GM21723 (cell line): Measurements from ENCODE around the gene SMC1B.
"Not testable (repeated sequence)": the region's sequence is repeated elsewhere in the genome, so short reads cannot be mapped to it uniquely, and the experiment has no call there.

Source experiments
- ATAC-seq: cut with Tn5 transposase; IDR thresholded peaks from one replicate; pipeline ENCODE4 v1.9.1; 2021; ENCODE audit warnings: mild to moderate bottlenecking, moderate library complexity; ENCODE audit not compliant: unreplicated experiment

SMC1B gene

DNA sequence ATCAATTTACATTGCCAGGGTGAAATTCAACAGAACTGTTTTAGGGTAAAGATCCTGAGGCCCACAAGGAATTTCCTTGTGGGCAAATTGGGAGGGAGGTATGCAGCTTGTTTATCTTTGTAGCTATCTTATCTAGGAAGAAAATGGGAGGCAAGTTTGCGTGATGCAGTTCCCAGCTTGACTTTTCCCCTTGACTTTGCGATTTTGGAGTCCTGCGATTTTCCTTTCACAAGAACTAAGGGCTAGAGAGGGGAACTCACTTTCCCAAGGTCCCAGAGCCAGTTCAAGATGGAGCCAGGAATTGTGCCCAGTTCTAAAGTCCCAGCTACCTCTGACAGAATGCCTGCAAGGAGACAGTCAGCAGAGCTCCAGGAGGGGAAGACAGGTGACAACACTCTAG, 30.8 kb upstream of the SMC1B start:
- ATAC-seq, result no peak

DNA sequence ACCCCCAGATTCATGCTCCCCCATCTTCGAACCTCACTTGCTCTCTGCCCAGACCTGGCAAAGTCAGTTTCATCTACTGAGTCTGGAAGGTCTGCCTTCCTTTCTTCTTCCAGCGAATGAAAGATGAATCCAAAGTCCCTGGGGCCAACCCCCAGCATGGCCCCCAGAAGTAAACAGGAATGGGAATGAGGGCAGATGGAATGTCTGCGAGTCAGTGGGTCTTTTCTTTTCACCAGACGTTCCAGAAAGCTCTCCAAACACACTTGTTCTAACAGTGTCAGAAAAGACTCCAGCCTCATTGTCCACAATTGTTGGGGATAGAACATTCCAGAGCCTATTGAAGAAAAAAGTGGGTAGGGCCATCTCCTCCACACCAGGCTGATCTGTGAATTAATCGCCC, 28.7 kb upstream of the SMC1B start:
- no peak for ATAC-seq

DNA sequence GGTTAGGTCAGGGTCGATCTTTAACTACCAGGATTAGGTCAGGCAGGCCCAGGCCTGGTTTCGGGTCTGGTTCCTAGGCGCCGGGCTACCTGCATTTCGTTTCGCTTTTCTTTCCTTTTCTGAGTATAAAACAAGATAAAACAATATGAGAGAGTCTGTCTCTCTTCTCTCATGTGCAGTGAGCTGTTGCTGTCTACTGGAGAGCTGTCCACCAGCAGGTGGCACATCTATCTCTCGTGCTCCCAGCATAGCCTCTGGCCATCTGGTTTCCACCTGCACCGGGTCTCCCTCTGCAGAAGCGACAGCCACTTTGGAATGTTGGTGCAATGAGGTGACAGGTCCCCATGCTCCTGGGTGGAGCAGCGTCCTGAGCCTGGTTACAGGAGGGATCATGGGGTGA, 27.7 kb upstream of the SMC1B start:
- no peak for ATAC-seq

DNA sequence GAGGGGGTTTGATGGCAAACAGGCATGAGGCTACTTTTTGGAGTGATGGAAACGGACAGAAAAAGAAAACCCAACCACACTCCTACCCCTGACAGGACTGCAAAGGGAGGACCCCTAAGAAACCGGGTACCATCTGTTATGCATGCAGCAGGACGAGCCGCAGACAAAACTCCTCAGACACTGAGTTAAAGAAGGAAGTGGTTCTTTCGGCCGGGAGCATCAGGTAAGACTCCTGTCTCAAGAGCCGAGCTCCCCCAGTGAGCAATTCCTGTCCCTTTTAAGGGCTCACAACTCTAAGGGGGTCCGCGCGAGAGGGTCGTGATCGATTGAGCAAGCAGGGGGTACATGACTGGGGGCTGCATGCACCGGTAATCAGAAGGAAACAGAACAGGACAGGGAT, 27.3 kb upstream of the SMC1B start:
- ATAC-seq, result not testable (repeated sequence)

DNA sequence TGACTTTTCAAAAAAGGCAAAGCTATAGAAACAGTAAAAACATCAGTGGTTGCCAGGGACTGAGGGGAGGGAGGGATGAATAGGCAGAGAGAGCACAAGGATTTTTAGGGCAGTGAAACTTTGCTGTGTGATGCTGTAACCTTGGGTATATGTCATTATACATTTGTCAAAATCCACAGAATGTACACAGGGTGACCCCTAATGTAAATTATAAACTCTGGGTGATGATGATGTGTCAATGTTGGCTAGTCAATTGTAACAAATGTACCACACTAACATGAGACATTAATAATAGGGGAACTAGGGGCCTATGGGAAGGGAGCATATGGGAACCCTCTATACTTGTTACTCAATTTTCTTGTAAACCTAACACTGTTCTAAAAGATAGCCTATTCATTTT, 24.9 kb upstream of the SMC1B start:
- no peak for ATAC-seq

DNA sequence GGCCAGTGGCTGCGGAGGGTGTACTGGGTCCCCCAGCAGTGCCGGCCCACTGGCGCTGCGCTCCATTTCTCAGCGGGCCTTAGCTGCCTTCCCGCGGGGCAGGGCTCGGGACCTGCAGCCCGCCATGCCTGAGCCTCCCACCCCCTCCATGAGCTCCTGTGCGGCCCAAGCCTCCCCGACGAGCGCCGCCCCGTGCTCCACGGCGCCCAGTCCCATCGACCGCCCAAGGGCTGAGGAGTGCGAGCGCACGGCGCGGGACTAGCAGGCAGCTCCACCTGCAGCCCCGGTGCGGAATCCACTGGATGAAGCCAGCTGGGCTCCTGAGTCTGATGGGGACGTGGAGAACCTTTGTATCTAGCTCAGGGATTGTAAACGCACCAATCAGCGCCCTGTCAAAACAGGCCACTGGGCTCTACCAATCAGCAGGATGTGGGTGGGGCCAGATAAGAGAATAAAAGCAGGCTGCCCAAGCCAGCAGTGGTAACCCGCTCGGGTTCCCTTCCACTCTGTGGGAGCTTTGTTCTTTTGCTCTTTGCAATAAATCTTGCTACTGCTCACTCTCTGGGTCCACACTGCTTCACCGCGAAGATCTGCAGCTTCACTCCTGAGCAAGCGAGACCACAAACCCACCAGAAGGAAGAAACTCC, 23.6 kb upstream of the SMC1B start:
- ATAC-seq, result not testable (repeated sequence)

DNA sequence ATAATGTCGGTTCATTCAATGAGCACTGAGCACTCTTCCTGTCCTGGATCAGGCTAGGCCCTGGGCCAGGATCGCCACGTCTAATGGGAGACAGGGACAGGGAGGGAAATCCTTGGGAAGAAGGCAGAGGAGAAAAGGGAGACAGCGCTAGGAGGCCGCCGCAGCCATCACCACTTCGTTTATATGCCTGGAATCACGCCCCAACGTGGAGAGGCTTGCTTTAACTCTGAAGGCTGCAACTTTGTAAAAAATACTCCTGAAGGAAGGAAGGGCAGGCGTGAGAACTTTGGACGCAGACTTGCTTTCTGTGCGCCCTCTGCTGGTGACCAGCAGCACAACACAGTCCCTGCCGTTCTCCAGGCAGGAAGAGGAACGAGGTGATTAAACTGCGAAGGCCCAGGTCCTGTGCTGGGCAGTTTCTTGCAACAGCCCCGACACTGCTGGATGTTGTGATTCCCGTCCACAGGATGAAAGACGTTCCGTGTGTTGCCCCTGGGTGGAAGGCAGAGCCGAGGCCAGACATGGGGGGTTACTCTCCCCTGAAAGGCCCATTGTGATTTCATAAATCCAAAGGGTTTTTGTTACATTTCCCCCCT, 22.2 kb upstream of the SMC1B start:
- ATAC-seq, result no peak

DNA sequence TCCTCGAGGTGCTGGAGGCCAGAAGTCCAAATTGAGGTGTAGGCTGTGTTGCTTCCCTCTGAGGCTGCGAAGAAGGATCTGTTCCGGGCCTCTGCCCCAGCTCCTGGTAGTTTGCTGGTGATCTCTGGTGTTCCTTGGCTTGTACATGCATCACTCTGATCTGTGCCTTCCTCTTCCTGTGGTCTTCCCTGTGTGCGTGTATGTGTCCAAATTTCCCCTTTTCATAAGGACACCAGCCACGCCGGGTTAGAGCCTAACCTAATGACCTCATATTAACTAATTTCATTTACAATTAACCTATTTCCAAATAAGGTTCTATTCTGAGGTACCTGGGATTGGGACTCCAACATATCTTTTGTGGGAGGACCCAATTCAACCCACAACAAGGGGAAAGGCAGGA, 21.6 kb upstream of the SMC1B start:
- no peak for ATAC-seq

DNA sequence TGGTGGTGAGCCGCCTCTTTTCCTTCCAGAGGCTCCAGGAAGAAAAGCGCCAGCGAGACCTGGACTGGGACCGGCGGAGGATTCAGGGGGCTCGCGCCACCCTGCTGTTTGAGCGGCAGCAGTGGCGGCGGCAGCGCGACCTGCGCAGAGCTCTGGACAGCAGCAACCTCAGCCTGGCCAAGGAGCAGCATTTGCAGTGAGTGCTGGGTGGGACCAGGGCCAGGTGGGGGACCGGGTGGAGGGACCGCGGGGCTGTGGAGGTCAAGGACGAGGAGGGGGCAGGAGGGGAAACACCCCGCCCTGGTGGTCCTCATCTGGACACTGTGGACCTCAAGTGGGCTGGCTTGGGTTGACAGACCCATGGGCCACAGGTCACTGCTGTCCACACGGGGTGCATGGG, 17.5 kb upstream of the SMC1B start:
- ATAC-seq, result no peak

DNA sequence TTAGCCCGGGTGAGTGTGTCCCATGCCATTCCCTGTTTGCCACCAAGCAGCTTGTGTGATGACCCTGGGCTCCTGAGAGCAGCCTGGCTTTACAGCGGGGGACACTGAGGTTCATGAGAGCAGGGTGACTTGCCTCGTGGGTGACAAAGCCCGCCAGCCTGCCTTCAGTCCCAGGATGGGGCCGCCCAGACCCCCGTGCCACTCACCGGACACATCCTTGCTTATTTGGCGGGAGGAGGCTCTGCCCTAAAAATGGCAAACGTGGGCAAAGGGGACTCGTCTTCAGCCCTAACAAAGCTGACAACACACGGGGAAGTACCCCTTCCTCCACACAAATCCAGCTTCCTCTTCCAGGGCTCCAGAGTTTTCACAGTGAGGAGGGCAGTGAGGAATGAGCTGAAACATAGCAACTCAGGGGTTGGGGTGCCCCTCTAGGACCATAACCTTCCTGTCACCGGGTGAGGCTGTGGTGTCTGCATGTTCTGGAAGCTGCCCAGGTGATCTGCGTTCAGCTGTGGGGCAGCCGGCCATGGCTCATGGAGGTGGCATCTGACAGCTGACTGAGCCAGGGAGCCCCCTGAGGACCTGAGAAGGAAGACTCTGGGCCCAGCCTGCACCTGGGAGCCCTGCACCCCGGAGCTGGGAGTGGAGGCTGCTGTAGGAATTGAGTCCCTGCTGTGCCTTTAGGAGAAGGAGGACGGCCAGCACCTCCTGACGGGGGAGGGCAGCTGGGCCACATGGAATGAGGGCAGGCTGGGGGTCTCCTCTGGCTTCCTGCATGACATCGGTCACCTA, 16.8 kb upstream of the SMC1B start:
- ATAC-seq, result no peak

DNA sequence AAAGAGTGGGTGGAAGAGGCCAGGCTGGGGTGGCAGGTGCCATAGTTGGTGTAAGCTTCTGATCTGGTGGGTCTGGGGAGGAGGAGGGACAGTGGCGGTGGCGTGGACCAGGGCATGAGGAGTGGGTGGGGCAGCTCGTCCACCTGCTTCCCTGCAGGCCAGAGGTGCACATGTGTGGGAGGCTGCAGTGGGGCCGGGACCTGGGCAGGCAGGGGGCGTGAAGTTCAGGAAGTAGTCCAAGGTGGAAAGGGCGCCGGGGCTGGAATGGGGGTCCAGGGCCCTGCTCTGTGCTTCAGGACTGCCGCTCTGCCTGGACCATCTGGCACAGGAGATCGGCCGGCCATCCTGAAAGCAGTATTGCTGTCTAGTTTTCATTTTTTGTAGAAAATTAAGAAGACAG, 16.0 kb upstream of the SMC1B start:
- ATAC-seq, result no peak

DNA sequence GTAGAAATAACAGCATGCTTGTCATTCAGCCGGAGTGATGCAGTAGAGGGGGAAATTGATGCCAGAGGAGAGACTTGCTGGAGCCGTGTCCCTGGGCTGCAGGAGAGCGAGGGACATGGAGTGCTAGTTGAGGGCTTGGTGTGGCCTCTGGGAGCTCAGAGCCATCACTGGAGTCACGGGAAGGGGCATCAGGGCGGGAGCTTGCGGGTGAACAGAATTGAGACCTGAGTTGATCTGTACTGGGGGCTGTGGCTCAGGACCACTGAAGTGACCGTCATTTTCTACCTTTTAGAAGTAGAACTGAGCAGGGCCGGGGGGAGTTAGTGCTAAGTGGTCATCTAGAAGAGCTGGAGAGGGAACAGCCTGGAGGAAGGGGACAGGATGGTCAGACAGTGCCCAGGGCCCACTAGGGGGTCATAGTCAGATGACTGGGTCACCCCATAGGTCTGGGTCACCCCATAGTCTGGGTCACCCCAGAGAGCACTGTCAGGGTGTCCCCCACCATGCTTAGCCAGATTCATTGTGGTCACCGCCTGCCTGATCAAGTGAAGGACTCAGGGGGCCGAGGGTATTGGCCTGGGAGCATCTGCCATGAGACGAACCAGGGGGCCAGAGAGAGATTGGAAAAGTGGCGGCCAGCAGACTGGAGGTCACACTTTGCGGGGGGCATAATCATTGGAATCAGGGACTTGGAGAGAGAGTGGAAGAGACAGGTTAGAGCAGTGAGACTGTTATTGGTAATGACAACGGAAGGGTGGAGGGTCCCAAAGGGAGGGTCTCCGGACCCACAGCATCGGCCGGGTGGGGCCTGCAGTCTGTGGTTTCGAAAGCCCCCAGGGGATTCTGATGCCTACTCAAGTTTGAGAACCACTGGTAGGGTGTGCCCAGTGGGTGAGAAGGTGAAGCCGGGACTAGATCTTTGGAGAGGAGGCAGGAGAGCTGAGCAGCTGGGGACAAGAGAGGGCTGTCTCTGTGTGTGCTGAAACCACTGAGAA, 15.3 kb upstream of the SMC1B start:
- ATAC-seq, result no peak

DNA sequence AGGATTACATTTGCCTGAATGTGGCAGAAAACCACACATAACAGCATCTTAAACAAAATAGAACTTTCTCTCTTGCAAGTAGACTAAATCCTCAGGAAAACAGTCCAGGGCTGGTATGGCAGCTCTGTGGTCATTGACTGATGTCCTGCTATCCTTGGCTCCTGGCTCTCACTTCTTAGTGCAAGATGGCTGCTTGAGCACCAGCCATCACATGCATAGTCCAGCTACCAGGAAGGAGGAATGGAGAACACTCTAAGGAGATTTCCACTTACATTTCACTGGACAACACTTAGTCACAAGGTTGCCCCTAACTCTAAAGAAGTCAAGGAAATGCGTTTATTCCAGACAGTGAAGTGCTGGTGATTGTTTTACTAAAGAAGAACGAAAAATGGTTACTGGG, 13.7 kb upstream of the SMC1B start:
- no peak for ATAC-seq

DNA sequence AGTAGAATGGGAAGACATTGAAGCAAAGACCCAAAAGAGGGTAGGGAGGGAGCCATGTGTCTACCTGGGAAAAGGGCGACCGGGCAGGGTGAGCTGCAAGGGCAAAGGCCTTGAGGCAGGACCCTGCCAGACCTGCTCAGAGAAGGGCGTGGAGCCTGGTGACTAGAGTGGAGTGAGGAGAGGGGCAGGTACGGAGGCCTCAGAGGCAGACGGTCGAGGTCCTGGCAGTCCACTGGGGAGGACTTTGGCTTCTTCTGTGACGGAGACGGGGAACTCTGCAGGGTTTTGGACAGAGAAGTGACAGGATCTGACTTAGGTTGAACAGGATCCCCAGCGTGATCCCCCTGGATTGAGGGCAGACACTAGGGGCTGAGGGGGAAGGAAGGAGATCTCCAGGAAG, 13.0 kb upstream of the SMC1B start:
- ATAC-seq, result no peak

DNA sequence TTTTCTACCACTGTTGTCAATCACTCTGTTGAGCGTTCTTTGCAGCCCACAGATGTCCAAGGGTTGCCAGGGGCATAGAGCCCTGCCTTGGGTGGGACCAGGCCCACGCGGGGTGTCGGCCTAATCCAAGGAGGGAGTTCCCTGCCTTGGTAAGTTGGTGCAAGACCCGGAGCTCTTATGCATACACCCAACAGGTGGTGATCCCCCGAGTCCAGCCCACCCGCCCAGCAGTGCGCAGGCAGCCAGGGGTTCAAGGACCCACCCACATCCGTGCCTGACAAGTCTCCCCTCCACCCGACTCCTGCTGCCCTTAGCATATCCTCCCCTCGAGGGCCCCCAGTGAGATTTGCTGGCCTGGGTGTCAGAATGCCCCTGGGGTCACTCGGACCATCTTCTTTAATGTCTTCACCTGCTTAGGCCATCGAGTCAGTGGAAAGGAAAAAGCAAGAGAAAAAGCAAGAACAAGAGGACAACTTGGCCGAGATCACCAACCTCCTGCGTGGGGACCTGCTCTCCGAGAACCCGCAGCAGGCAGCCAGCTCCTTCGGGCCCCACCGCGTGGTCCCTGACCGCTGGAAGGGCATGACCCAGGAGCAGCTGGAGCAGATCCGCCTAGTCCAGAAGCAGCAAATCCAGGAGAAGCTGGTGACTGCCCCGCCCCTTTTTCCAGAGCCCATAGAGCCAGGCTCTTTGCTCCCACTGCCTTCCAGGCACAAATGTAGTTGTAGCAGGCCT, 12.3 kb upstream of the SMC1B start:
- no peak for ATAC-seq

DNA sequence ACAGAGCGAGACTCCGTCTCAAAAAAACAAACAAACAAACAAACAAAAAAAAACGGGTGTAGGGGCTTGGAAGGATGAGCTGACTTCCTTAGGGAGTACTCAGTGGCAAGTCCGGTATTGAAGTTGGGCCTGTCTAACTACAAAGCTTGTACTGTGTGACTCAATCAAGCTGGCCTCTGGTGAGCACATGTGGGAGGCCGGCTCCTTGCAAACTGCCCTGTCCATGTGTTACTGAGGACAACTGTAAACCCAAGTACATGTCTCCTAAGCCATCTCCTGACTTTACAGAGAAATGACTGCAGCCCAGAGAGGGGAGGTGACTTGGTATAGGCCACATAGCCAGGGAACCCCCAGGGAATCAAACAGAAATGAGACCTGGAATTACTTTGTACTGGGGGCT, 11.7 kb upstream of the SMC1B start:
- ATAC-seq, result no peak

DNA sequence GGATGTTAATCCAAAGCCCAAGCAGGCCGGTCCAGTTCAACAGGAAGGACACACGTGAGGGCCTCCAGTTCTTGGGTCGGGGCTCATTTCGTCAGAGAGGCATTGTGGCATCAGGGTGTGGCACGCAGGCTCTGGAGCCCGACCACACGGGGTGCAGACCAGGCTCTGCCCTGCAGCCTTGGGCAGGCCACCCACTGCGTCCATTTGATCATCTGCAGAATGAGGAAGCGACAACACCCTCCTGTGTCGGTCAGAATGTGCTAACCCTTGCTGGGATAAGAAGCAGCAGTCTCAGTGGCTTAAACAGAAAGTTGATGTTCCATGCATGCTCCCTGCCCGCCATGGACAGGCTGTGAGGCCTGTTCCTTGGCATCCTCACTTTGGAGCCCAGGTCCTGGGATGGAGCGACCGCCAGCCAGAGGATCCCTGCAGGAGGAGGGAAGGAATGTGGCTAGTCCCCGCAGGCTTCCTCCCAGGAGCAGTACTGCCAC, 10.9 kb upstream of the SMC1B start:
- no peak for ATAC-seq

DNA sequence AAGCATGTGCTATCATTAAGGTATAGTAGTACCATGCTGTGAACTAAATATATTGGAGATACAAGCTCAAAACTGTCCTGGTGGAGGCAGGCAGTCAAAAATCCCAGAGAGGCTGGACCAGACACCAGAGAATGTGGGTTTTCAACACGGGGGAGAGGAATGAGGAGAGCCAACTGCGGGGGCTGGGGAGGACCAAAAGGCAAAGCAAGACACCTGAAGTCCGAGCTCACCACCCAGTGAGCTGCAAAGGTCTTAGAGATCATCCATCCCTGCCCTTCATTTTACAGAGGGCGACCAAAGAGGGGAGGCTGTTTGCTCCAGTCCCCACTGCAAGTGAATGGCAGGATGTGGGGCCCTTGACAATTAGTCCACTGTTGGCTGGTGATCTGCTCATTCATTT, 10.1 kb upstream of the SMC1B start:
- no peak for ATAC-seq

DNA sequence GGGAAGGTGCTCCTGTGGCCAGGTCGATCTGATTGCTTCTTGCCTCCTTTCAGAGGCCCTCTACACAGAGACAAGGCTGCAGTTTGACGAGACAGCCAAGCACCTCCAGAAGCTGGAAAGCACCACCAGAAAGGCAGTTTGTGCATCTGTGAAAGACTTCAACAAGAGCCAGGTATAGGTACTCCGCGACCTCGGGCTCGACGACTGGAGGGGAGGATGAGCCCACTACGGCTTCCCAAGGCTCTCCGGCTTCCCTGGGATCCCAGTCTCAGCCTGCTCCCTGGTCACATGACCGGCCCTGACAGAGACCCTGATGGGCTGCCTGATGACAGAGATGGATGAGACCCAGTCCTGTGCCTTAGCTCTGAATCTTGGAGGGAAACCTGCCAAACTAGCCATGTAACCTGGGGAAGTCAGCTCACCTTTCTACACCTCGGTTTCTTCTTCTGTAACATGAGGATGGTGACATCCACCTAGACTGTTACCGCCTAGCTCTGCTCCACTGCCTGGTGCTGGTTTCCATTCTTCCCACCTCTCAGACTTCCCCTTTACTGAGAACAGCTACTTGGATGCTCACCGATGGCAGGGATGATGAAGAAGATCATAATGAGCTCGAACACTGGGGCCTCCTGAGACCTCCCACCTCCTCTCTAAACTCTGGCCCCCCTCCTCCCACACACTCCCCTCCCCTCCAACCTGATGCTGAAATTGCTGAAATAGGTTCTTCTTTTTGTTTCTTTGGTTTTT, 9.0 kb upstream of the SMC1B start:
- no peak for ATAC-seq
